ENCODE measurements around the gene AGAP1.

The AGAP1 gene

GRCh38 chr2:236001166-236001828, 507.5 kb downstream of the AGAP1 start:
- Histone ChIP-seq H3K36me3 (ENCODE audit: control insufficient read depth, low read length) (no peaks in the 10 kb centered on the region), H3K4me2 (ENCODE audit: low read length) (no peak overlapping the region), H3K4me3 (ENCODE audit: low read length) (no peak overlapping the region), H3K9me2 (replicated peaks; ENCODE audit: control insufficient read depth, low read length) (no peaks in the 10 kb centered on the region), H3K27ac (ENCODE audit: low read depth, low read length) (no peak overlapping the region), H3F3A (ENCODE audit: control insufficient read depth, insufficient read depth) (no peaks in the 10 kb centered on the region), H3K27me3 (ENCODE audit: control insufficient read depth, low read length) (no peaks in the 10 kb centered on the region), H3K9me3 (ENCODE audit: control insufficient read depth, insufficient read depth, low read length) (peaks cover 2% of the 10 kb centered on the region; the same call in 1 of the 2 replicates), H3K4me1 (ENCODE audit: control insufficient read depth, low read length) (no peaks in the 10 kb centered on the region), H4K20me1 (ENCODE audit: control insufficient read depth, insufficient read depth, low read depth, low read length) (no peaks in the 10 kb centered on the region; the same call in 1 of the 2 replicates), H3K79me2 (ENCODE audit: control insufficient read depth, low read length) (no peaks in the 10 kb centered on the region)
- TF ChIP-seq EZH2phosphoT487 (IDR thresholded peaks at IDR 0.05; ENCODE audit: borderline replicate concordance, low read length) = no peak
- TF ChIP-seq CTCF (IDR thresholded peaks at IDR 0.05; ENCODE audit: low read depth, low read length, poor library complexity, severe bottlenecking) = no peak

GRCh38 chr2:236001854-236002253, 508.0 kb downstream of the AGAP1 start:
- Histone ChIP-seq H3K4me2 (ENCODE audit: low read length) (no peak overlapping the region), H3K27me3 (ENCODE audit: control insufficient read depth, low read length) (no peaks in the 10 kb centered on the region), H3K9me2 (replicated peaks; ENCODE audit: control insufficient read depth, low read length) (no peaks in the 10 kb centered on the region), H3K4me1 (ENCODE audit: control insufficient read depth, low read length) (no peaks in the 10 kb centered on the region), H3K9me3 (ENCODE audit: control insufficient read depth, insufficient read depth, low read length) (peaks cover 2% of the 10 kb centered on the region; the same call in 1 of the 2 replicates), H3K27ac (ENCODE audit: low read depth, low read length) (no peak overlapping the region), H3F3A (ENCODE audit: control insufficient read depth, insufficient read depth) (no peaks in the 10 kb centered on the region), H4K20me1 (ENCODE audit: control insufficient read depth, insufficient read depth, low read depth, low read length) (no peaks in the 10 kb centered on the region; the same call in 1 of the 2 replicates), H3K79me2 (ENCODE audit: control insufficient read depth, low read length) (no peaks in the 10 kb centered on the region), H3K36me3 (ENCODE audit: control insufficient read depth, low read length) (no peaks in the 10 kb centered on the region), H3K4me3 (ENCODE audit: low read length) (no peak overlapping the region)
- no peak for TF ChIP-seq CTCF (IDR thresholded peaks at IDR 0.05; ENCODE audit: low read depth, low read length, poor library complexity, severe bottlenecking)
- TF ChIP-seq EZH2phosphoT487 (IDR thresholded peaks at IDR 0.05; ENCODE audit: borderline replicate concordance, low read length) = no peak

- Histone ChIP-seq H3K4me2 (ENCODE audit: low read length) (no peak overlapping the region), H3K36me3 (ENCODE audit: control insufficient read depth, low read length) (no peaks in the 10 kb centered on the region), H4K20me1 (ENCODE audit: control insufficient read depth, insufficient read depth, low read depth, low read length) (no peaks in the 10 kb centered on the region; the same call in 1 of the 2 replicates), H3K9me3 (ENCODE audit: control insufficient read depth, insufficient read depth, low read length) (no peaks in the 10 kb centered on the region), H3K4me1 (ENCODE audit: control insufficient read depth, low read length) (no peaks in the 10 kb centered on the region), H3K27ac (ENCODE audit: low read depth, low read length) (no peak overlapping the region), H3K27me3 (ENCODE audit: control insufficient read depth, low read length) (no peaks in the 10 kb centered on the region), H3F3A (ENCODE audit: control insufficient read depth, insufficient read depth) (no peaks in the 10 kb centered on the region), H3K4me3 (ENCODE audit: low read length) (no peak overlapping the region), H3K9me2 (replicated peaks; ENCODE audit: control insufficient read depth, low read length) (no peaks in the 10 kb centered on the region), H3K79me2 (ENCODE audit: control insufficient read depth, low read length) (no peaks in the 10 kb centered on the region)
- TF ChIP-seq CTCF (IDR thresholded peaks at IDR 0.05; ENCODE audit: low read depth, low read length, poor library complexity, severe bottlenecking) = no peak
- TF ChIP-seq EZH2phosphoT487 (IDR thresholded peaks at IDR 0.05; ENCODE audit: borderline replicate concordance, low read length) = no peak
Measured at GRCh38 chr2:236008006-236008405, 514.2 kb downstream of the AGAP1 start.

All from DOHH2 (cell line).